ENCODE results near the gene XAGE1A.
"Not testable (repeated sequence)": the region's sequence is repeated elsewhere in the genome, so short reads cannot be mapped to it uniquely, and the experiment has no call there.

The XAGE1A gene

GRCh38 chrX:52495545-52496418 lies at the start of gene XAGE1A:
Gene XAGE1A (plus strand): TSS chrX:52495808. CDS start chrX:52497362, 1,554 bp downstream.
- DNase-seq (ENCODE audit: low read depth in 2 of 2), result not testable (repeated sequence)

- DNase-seq (ENCODE audit: low read depth in 2 of 2), result not testable (repeated sequence)
Measured at GRCh38 chrX:52452031-52452430, 43.6 kb upstream of the XAGE1A start.

- not testable (repeated sequence) for DNase-seq (ENCODE audit: low read depth in 2 of 2)
Measured at GRCh38 chrX:52471301-52471700, 24.3 kb upstream of the XAGE1A start.

- not testable (repeated sequence) for DNase-seq (ENCODE audit: low read depth in 2 of 2)
Measured at GRCh38 chrX:52496419-52496772, 788 bp downstream of the XAGE1A start.

GRCh38 chrX:52501362-52501761 lies 5.8 kb downstream of the XAGE1A start:
- not testable (repeated sequence) for DNase-seq (ENCODE audit: low read depth in 2 of 2)

DNA sequence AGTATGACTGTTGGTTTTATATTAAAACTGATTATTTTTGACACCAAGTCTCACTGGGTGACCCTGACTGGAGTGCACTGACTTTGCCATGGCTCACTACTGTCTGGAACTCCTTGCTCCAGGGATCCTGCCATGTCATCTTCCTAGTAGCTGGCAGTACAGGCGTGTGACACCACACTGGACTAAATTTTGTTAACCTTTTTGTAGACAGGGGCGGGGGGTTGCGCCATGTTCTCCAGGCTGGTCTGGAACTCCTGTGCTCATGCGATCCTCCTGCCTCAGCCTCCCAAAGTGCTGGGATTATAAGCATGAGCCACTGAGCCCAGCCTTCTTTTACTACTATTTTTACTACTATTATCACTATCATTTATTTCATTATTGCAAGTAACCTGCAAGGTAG lies 8.9 kb downstream of the XAGE1A start:
- DNase-seq (ENCODE audit: low read depth in 2 of 2), result no peak

DNA sequence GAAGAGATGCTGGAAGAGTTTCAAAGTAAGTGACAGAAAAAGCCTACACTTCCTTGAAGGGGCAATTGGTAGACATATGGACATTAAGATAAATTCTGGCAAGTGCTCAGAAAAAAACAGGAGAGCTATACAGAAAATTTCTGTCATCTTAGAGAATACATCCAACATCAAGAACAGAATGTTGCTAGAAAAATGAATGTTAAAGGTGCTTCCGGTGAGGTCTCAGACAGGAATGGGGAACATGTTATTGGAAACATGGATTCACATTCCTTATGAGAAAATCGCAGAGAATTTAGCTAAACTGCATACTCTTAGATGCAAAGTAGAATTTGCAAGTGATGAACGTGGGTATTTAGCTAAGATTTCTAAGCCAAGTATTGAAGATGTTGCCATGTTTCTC lies 11.7 kb downstream of the XAGE1A start:
- no peak for DNase-seq (ENCODE audit: low read depth in 2 of 2)

- no peak for DNase-seq (ENCODE audit: low read depth in 2 of 2)
Measured at GRCh38 chrX:52509916-52510315, 14.3 kb downstream of the XAGE1A start.

DNA sequence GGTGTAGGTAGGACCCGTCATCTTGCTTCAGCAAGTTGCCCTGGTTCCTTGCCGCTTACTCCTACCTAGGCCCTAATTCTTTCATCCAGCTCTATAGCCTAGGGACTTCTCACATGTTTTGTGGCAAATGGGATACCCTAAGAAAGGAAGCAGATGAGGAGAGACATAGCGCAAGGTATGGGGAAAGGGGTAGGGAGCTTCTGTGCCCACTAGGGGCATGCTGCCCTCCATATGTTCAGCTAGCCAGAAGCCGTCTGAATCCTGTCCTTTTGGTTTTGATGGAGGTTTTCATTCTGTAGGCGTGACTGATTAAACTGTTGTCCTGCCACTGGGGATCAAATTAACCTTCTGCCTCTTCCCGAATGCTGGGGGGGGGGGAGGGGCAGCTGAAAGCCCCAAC lies 15.5 kb downstream of the XAGE1A start:
- not testable (repeated sequence) for DNase-seq (ENCODE audit: low read depth in 2 of 2)

DNA sequence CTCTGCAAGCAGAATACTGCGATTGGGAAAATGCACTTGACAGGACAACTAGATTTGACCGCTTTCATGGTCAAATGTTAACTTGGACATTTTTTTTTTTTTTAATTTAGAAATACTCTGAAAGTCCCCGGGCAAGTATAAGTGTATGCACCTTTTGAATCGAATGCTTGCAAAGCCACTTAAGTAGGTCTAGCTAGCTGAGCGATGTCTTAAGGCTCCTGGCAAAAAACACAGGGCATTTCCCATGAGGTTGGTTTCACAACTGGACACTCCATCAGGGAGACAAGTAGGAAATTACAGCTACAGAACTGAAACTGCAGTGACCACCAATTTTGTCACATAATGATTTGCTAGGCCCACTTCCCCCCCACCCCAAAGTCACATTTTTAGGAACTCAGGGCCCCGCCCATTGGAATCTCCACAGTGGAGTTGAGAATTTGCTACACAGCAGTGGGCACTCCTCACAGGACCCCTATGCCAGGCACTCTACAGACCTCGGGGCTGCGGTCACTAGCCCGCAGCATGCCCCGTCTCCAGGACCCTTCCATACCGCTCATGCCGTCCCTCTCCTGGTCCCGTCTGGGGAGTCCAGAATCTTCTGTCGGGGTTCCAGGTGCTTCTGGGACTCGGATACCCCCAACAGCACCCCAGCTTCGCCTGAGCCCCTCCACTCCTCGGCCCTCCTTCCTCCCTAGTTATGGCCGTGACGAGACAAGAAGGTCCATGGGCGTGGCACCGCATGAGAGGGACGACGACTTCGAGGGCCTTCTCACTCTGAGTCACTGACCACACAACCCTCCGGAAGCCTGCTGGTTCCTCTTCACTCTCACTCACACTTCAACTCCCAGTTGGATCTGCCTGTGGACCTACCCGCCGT lies 20.7 kb downstream of the XAGE1A start:
- not testable (repeated sequence) for DNase-seq (ENCODE audit: low read depth in 2 of 2)

GRCh38 chrX:52516987-52517325 lies 21.3 kb downstream of the XAGE1A start, which contains the start of gene XAGE1B:
Gene XAGE1B (minus strand): TSS chrX:52517063. CDS start chrX:52515527, 1,536 bp downstream.
- not testable (repeated sequence) for DNase-seq (ENCODE audit: low read depth in 2 of 2)

GRCh38 chrX:52541051-52541450 lies 45.4 kb downstream of the XAGE1A start:
- not testable (repeated sequence) for DNase-seq (ENCODE audit: low read depth in 2 of 2)

DNA sequence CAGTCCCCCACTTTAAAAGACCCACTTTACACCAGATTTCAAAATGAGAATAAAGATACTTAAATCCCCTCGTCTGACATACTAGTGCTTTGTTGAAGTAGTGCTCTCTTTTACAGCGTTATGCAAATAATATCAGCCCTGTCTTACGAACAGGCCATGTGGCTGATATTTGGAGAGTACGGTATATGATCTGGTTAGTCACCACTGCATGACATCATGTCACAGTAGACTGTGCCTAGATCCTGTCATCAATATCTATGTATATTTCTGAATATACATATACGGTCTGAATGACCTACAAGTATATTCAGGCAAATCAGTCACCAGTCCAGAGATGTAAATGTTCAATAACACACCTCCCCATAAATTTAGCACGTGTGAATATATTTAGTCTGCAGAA lies 46.7 kb downstream of the XAGE1A start:
- DNase-seq (ENCODE audit: low read depth in 2 of 2), result no peak

GRCh38 chrX:52544147-52544840 lies 48.7 kb downstream of the XAGE1A start:
- no peak for DNase-seq (ENCODE audit: low read depth in 2 of 2)

DNA sequence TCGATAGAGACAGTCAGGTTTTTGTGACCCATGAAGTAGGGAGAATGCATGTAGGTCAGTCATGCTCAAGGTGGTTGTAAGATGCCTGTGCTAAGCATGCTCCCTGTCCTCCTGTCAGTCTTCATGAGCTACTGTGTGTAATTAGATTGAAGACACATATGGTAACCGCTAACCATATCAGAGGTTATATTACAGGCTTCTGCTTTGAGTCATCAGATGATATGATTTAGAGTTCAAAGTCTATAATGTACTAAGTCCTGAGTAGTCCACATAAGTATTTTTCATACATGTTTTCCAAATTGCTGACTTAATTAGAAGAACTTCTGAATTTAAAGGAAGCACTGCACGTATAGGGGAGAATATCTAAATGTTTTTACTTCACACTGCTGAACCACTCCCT lies 53.2 kb downstream of the XAGE1A start:
- DNase-seq (ENCODE audit: low read depth in 2 of 2), result not testable (repeated sequence)

Data from stimulated activated CD8-positive, alpha-beta memory T cell treated with anti-CD3 and anti-CD28 coated beads, Interleukin-7, amount 100 ng/mL, for 1 hour (primary cell).